ENCODE results near the gene ETV4. TPM values are rescaled to one million over a fixed set of nuclear protein-coding genes. Genes with fewer than 3 reads are reported as not detected.

Gene ETV4
- total and polyA plus RNA-seq, 2 of the 13 experiments (the other 11 are each of a cell fraction or from before 2014, with no cell fraction given) = 128 to 330 TPM

DNA sequence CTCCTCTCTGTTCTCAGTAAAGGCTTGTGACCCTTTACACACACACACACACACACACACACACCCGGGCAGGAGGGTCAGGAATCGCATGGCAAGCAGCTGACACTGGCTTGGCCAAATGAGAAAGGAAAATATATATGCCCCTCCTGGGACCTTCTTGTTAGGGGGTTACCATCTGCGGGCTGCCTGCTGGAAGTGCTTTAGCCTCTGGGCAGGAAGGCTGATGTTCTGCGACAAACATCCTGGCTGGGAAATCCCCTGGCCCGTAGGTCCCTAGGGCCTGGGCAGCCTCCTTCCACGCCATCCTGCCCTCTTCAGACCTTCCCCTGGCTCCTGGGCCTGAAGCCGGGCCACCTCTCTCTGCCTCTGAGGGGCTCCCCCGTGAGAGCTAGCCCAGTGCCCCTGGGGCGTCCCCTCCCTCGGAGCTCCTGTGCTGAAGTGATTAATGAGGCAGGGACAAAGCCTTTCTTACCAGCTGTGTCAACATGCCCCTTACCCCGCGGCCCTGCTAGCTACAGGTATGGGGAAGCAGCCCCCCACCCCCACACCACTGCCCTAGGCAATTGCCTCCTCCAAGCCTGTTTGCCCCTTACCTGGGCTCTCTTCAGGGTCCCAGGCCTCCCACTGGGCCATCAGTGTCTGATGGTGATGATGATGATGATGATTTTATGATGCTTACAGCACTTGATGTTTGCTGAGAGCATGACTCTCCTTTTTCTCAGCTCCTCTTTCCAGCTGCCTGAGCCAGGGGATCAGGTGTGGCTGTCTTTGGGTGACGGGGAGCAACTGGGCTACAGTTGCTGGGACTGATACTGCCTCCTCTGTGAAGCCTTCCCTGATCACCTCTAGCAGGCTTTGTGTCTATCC, 32.8 kb upstream of the ETV4 start (continued):
- TF ChIP-seq, protein P1, sequence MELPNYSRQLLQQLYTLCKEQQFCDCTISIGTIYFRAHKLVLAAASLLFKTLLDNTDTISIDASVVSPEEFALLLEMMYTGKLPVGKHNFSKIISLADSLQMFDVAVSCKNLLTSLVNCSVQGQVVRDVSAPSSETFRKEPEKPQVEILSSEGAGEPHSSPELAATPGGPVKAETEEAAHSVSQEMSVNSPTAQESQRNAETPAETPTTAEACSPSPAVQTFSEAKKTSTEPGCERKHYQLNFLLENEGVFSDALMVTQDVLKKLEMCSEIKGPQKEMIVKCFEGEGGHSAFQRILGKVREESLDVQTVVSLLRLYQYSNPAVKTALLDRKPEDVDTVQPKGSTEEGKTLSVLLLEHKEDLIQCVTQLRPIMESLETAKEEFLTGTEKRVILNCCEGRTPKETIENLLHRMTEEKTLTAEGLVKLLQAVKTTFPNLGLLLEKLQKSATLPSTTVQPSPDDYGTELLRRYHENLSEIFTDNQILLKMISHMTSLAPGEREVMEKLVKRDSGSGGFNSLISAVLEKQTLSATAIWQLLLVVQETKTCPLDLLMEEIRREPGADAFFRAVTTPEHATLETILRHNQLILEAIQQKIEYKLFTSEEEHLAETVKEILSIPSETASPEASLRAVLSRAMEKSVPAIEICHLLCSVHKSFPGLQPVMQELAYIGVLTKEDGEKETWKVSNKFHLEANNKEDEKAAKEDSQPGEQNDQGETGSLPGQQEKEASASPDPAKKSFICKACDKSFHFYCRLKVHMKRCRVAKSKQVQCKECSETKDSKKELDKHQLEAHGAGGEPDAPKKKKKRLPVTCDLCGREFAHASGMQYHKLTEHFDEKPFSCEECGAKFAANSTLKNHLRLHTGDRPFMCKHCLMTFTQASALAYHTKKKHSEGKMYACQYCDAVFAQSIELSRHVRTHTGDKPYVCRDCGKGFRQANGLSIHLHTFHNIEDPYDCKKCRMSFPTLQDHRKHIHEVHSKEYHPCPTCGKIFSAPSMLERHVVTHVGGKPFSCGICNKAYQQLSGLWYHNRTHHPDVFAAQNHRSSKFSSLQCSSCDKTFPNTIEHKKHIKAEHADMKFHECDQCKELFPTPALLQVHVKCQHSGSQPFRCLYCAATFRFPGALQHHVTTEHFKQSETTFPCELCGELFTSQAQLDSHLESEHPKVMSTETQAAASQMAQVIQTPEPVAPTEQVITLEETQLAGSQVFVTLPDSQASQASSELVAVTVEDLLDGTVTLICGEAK (IDR thresholded peaks at IDR 0.05) = no peak
- TF ChIP-seq, protein P1 (CRISPR knock-in tag; IDR thresholded peaks at IDR 0.05) = peak; percentile 20; the same call in 1 of the 2 replicates
- TF ChIP-seq, protein P2, sequence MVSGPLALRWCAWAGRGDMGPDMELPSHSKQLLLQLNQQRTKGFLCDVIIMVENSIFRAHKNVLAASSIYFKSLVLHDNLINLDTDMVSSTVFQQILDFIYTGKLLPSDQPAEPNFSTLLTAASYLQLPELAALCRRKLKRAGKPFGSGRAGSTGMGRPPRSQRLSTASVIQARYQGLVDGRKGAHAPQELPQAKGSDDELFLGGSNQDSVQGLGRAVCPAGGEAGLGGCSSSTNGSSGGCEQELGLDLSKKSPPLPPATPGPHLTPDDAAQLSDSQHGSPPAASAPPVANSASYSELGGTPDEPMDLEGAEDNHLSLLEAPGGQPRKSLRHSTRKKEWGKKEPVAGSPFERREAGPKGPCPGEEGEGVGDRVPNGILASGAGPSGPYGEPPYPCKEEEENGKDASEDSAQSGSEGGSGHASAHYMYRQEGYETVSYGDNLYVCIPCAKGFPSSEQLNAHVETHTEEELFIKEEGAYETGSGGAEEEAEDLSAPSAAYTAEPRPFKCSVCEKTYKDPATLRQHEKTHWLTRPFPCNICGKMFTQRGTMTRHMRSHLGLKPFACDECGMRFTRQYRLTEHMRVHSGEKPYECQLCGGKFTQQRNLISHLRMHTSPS (CRISPR knock-in tag; IDR thresholded peaks at IDR 0.05; ENCODE audit: low read depth) = peak; percentile 28; the same call in 1 of the 2 replicates
- no peak for TF ChIP-seq LCORL (IDR thresholded peaks at IDR 0.05)
- peak; percentile 65 for TF ChIP-seq LCORL (CRISPR knock-in tag; IDR thresholded peaks at IDR 0.05)
- TF ChIP-seq, protein P3, sequence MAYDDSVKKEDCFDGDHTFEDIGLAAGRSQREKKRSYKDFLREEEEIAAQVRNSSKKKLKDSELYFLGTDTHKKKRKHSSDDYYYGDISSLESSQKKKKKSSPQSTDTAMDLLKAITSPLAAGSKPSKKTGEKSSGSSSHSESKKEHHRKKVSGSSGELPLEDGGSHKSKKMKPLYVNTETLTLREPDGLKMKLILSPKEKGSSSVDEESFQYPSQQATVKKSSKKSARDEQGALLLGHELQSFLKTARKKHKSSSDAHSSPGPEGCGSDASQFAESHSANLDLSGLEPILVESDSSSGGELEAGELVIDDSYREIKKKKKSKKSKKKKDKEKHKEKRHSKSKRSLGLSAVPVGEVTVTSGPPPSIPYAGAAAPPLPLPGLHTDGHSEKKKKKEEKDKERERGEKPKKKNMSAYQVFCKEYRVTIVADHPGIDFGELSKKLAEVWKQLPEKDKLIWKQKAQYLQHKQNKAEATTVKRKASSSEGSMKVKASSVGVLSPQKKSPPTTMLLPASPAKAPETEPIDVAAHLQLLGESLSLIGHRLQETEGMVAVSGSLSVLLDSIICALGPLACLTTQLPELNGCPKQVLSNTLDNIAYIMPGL (CRISPR knock-in tag; IDR thresholded peaks at IDR 0.05; ENCODE audit: borderline replicate concordance in 1 of 2, low read depth in 1 of 2) = 0 out of 4 replicates have a peak, but pooled peaks have one; percentile 15 to 17
- no peak for TF ChIP-seq BCL6 (CRISPR knock-in tag; IDR thresholded peaks at IDR 0.05)
- no peak for TF ChIP-seq ZNF326 (CRISPR knock-in tag; IDR thresholded peaks at IDR 0.05; ENCODE audit: borderline replicate concordance)
- no peak for TF ChIP-seq HOXA7 (CRISPR knock-in tag; IDR thresholded peaks at IDR 0.05)
- TF ChIP-seq NR2F6 (IDR thresholded peaks at IDR 0.05) = peak; percentile 18; the same call in 1 of the 2 replicates
- 0 out of 2 replicates have a peak, but pooled peaks have one; percentile 44 for TF ChIP-seq NR2F6 (CRISPR knock-in tag; IDR thresholded peaks at IDR 0.05)
- no peak for TF ChIP-seq ZNF143 (CRISPR knock-in tag; IDR thresholded peaks at IDR 0.05)
- TF ChIP-seq ZNF605 (CRISPR knock-in tag; IDR thresholded peaks at IDR 0.05) = no peak
- no peak for TF ChIP-seq YY1 (IDR thresholded peaks at IDR 0.05; ENCODE audit: insufficient read depth, insufficient replicate concordance, low read depth, low read length)
- no peak for TF ChIP-seq ZSCAN31 (CRISPR knock-in tag; IDR thresholded peaks at IDR 0.05; ENCODE audit: low read depth)
- no peak for TF ChIP-seq RFX5 (IDR thresholded peaks at IDR 0.05; ENCODE audit: low read depth, low read length)
- peak; percentile 67; the same call in 1 of the 2 replicates for TF ChIP-seq ZNF501 (CRISPR knock-in tag; IDR thresholded peaks at IDR 0.05)
